ENCODE data around the gene SOS2.

GRCh38 chr14:50086321-50086711 is 145.1 kb downstream of the SOS2 start:
- TF ChIP-seq POLR2A (IDR thresholded peaks at IDR 0.05), result no peak
- TF ChIP-seq CTCF (IDR thresholded peaks at IDR 0.05), result no peak

All from prostate gland (tissue), 2 donors.